NCI-H2029 treated with DMSO at 0.1 percent for 48 hours (cell line): ENCODE measurements around the gene DAPK2.

Experiments
- DNase-seq: peaks from one replicate; lab custom pipeline; 2025; lab: John Stamatoyannopoulos, UW

Gene DAPK2

DNA sequence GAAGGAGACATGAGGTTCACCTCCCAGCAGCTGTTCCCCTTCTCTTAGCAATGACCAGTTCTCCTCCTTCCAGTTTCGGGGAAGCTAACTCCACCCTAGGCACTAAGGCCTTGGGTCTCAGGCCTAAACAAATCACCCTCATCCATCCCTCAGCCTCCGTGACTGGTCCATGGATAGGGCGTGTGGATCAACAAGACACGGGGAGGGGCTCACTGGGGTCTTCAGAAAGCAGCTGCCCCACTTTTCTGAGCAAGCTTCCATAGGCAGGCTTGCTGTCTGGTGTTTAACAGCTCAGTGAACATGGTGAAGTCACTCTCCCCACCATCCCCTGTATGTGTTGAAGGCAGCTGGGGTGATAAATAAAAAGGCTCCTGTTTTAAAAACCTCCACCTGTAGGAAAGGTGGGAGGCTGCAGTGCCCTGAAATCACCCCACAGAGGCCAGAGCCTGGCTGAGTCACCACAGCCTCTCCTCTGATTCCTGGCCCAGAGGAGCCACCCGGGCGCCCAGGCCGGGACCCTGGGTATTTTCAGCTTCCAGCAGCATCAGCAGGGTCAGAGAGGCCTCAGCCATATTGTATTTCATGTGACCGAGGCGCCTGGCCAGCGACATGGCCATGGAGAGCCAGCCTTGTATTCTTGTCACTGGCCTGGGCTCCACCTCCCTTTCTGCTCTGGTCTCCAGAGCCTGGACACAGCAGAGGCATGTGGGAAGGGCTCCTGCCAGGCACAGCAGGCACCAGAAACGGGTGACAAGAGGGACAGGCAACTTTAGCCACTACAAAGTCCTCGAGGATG lies 152.2 kb downstream of the DAPK2 start:
- DNase-seq = no peak

DNA sequence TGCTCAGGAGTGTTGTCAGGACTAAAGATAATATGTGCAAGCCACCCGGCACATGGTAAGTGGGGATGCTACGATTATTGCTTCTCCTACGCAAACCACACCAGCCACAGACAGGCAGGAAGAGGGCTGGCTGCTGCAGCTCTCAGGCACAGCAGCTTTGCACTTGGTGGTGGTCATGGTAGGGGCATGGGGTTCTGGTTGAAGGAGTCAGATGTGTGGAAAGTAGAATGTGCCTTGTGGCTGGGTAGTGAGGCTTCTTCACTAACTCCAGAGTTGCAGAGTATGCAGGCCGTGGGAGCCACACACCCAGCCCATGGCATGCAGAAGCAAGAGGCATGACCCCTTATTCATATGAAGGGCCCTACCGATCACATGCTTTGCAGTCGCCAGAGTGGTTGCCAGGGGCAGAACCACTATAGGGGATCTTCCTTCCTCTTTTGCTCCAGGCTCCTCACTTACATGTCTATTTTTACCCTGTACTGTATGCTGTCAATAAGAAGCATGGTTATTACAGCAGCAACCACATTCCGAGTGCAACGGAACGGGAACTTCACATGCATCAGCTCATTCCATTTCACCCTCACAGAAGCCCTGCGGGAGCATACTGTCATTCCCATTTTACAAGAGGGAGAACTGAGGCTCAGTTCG lies 153.4 kb downstream of the DAPK2 start:
- DNase-seq = no peak

DNA sequence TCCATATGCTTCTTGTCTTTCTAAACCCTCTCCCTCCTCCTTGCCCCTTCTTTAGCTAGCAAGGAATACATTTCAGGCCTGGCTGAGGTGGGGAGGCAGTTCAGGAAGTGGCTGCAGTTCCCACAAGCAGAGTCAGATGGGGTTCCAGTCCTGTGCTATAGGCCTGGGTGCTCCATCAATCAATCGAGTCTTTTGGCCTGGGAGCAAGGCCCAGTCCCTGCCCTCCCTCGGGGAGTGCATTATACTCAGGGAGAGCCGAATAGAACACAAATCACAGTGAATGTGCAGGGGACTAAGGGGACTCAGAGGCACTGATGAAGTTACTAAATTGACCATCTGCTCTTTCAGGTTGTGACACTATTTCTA lies 154.5 kb downstream of the DAPK2 start:
- no peak for DNase-seq

DNA sequence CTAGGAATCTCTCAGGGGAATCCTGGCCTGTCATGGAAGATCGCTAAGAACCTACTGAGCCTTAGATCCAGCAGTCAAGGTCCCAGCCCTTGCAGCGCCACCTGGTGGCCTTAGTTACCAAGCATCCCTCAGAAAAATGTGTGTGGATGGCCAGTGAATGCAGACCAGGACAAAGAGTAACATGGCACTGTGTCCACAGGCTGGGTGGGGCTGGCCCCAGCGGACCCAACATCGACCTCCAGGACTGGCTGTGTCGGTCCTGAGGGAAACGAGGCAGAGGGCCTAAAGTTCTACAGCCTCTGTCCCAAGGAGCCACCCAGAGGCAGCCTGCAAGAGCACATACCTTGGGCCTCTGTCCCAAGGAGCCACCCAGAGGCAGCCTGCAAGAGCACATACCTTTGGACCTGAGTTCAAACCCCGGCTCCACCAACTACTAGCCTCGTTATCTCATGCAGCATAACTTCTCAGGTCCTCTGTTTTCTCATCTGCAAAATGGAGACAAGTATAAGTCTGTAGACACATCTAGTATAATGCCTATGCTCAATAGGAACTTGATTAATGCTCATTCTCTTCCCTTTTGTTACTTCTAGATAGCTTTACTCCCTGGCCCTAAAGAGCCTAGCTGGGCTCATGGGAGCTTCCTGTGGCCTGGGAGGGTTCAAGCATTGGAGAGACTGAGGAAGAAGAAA lies 155.1 kb downstream of the DAPK2 start:
- peak; percentile 34 for DNase-seq

DNA sequence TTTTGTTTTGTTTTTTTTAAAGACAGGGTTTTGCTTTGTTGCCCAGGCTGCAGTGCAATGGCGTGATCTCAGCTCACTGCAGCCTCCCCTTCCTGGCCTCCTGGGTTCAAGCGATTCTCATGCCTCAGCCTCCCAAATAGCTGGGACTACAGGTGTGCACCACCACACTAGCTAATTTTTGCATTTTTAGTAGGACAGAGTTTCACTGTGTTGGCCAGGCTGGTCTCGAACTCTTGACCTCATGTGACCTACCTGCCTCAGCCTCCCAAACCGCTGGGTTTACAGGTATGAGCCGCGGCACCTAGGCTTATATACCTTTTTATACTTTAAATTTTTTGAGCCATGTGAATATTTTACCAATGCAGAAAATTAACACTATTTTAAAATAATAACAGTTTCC lies 155.7 kb downstream of the DAPK2 start:
- DNase-seq = no peak

DNA sequence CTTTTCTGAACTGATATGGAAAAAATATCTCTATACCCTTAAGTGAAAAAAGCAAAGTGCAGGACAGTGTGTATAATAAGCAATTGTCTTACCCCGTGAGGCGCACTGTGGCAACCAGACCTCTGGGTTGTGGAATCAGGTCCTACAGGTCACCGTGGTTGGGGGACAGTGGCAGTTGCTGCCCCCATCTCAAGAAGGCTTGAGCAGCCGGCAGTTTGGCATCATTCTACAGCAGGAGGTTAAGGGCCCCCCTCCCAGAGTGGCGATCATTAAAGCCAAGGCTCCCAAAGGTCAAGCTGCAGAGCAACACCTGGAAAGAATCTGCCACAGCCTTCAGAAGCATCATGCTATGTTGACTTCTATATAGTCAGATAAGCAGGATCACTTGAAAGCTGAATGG lies 156.5 kb downstream of the DAPK2 start:
- no peak for DNase-seq

DNA sequence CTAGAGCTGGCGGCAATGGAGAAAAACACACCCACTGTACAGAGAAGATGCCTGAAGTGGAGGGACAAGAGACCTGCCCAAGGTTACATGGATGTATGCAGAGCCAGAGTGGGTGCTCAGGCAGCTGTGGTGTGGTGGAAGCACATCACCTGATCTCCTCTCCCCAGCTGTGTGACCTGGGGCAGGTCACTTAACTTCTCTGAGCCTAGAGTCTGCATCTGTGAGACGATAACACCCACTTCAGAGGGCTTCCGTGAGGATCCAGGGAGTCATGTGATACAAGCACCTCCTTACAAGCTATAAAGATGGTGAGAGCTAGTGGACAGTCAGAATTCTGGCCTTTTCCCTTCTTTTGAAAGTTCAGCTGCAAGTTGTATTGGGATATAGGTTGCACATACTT lies 157.5 kb downstream of the DAPK2 start:
- DNase-seq = no peak

DNA sequence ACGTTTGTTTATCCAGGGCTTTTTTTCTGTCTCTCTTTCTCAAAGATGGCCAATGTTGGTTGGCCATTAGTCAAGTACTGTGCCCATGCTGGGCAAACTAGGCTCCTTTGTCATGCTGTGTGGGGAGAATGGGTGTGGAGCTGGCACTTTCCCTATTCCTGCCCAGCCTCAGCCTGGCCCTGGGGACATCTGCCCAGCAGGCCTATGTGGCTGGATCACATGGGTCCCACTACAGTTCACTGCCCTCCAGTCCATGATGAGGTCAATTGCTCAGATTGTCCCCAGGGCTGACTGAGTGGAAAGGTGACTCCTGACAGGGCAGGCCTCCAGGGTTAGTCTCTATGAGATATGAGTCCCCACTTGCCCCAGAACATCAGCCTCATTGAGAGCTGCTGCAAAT lies 158.1 kb downstream of the DAPK2 start:
- no peak for DNase-seq

DNA sequence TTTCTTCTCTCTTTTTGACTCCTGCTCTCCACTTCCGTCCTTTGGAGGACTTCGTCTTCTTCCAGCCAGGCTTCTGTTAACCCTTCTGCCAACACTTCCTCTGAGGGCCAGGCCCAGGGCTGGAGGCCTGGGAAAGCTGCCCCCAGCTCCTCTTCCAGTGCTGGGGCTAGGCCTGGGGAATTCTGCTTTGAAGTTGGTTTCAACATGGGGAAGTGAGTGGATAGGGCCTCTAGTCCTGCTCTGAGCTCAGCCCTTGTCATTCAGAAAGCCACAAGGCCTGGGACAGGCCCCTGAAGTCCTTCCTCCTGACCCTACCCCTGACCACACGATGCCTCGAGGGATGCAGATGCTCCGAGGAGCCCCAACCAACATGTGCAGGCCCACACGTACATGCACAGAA lies 158.7 kb downstream of the DAPK2 start:
- no peak for DNase-seq

DNA sequence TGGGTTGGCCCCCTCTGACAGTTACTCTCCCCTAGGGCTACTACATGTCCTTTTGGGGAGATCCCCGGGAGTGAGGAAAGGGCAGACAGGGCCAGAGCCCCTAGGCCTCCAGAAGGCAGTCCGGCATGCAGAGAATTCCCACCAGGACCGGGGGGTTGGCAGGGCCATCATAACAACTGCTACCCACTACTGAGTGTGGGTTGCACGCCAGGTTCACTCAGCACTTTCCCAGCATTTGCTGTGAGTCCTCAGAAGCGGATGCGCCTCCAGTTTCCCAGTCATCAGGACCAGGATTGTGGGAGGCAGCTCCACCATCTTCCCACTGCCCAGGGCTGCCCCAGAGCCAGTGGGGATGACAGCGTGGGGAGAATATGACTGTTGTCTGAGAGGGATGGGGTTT lies 161.3 kb downstream of the DAPK2 start:
- DNase-seq = no peak

DNA sequence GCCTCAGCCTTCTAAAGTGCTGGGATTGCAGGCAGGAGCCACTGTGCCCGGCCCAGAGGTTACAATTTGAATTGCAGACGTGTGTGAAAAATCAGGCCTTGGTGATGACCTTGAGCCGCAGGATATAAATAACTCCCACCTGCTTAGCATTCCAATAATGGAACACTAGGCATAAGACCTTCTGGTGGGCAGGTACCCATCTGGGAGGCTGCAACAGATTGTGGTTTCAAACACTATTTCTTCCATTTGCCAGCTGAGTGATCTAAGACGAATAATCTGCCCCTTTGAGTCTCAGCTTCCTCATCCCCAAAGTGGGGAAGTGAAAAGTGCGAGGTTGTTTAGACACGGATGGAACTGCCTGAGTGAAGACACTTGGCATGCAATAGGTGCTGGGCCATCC lies 164.9 kb downstream of the DAPK2 start:
- DNase-seq = no peak

DNA sequence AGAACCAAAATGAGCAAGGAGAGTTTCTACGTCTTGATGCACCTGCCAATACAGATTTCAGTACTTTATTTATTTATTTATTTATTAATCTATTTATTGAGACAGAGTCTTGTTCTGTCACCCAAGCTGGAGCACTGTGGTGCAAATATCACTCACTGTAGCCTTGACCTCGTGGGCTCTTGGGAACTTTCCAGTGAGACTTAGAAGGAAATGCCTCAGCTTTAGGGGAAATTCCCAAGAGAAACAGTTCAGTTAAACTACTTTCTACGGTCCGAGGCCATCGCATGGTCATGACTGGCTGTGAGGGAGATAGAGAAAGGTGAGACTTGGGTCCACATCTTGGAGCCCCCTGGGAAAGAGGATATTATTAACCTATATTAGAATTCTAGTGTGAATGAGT lies 165.5 kb downstream of the DAPK2 start:
- no peak for DNase-seq

DNA sequence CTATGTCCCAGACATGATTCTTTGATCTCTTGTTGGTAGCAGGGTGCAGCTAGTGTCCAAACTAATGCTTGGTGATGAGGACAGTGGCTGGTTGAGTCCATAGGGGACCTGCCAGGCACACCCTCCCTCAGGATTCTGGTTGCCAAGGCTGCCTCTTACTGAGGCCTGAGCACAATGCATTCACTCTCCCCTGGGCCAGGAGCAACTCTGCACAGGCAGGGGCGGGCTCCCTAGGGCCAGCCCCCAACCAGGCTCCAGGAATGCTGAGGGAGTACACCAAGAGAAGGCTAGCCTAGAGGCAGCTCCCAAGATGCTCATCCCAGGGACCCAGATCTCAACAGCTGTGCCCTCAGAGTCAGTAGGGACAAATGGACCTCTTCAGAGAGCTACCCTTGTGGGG lies 166.3 kb downstream of the DAPK2 start:
- no peak for DNase-seq

DNA sequence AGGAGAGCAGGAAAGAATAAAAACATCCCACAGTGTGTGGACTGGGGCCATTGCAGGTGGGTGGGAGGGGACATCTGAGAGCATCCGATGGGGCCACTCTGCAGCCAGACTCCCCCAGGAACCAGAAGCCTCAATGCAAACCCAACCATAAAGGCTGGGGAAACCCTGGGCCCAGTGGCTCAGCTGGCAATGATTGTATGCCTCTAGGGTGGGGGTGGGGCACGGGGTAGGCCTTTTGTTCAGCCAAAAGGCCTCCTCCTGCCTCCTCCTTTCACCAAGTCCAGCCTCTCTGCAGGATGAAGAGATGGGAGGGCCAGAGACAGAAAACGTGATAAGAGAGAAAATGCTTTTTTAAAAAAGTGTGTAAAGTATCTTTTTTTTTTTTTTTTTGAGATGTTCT lies 167.1 kb downstream of the DAPK2 start:
- no peak for DNase-seq

DNA sequence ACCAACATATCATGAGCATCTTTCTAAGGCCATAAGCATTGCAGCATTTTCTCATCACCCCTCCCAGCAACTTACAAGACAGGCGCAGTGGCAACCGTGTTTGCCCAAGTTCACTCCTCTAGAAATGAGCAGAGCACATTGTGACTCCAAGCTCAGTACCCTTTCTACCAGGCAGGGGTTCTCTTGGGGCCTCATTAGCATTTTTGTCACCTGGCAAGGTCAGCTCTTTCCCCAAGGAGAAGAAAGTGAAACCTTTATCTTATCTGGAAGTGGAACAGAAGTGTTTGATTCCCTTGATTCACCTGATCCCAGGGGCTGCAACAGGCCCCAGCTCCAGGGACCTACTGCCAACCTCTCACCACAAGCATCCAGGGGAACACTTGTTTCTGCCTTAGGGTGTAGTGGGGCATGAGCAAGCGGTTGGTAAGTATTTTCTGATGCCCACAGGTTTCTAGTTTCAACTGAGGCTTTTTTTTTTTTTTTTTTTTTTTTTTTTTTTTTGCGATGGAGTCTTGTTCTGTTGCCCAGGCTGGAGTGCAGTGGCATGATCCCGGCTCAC lies 168.5 kb downstream of the DAPK2 start:
- DNase-seq = no peak

DNA sequence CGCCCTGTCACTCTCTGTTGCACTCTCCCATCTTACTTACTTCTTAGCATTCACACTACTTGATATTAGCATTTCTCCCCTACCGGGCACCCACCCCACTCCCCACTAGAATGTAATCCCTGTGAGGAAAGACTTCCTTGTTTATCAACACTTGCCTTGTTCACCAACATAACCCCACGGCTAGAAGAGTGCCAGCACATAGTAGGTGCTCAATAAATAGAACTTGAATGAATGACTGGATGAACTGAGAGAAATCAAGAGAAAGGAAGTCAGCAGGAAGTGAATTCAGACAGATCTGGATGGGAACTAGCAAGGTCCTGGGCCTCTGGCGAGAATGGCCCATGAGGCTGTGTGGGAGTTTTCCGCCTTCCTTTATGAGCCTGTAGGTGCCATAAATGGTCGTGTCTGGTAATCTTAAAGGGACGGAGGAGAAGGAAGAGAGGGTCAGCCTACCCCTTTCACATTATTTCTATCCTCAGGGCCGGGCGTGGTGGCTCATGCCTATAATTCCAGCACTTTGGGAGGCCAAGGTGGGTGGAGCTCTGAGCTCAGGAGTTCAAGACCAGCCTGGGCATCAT lies 170.1 kb downstream of the DAPK2 start:
- DNase-seq = no peak

DNA sequence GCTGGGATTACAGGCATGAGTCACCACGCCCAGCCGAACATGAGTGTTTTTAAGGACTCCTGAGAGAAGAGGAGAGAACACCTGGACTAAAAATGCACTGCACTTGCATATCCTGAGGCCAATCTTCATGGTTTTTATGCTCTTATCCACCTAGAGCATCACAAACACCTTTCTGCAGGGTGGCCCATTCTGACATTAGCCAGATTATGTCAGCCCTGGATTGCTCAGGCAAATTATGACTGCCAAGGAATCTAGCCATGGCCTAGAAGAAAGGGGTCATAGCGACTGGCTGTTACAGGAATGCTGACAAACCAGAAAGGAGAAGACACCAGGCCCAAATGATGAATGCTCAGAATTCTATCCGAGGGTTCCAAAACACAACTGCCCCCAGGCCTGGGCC lies 171.7 kb downstream of the DAPK2 start:
- DNase-seq = no peak

DNA sequence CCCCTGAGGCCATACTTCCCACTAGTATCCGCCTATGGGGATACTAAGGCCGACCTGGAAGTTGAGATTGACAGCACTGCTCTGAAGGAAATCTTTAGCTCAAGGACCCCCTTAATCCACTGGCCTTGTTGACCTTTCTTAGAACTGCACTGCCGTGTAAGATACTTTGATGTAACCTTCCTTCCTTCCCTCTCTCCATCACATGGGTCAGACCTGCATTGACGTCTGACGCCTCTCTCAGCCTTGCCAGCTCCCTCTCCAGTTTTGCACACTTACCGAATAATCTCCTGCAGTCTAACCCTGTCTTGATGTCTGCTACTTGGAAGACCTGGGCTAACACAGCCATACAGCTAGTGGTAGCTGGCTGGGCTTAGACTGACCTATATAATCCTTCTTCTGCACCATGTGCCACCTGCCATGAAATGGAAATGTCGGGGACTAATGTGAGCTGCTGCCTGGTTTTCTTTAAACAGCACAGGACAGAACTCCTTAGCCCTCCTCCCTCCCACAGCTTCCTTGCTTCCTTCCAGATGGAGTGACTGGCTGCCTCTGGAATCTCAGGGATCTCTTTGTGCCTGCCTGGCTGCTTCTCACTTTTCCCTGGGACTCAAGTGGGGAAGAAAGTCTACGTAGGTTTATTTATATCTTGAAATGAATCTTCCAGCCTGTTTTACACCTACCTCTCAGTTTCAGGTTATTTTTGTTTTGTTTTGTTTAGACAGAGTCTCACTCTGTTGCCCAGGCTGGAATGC lies 173.3 kb downstream of the DAPK2 start:
- no peak for DNase-seq

DNA sequence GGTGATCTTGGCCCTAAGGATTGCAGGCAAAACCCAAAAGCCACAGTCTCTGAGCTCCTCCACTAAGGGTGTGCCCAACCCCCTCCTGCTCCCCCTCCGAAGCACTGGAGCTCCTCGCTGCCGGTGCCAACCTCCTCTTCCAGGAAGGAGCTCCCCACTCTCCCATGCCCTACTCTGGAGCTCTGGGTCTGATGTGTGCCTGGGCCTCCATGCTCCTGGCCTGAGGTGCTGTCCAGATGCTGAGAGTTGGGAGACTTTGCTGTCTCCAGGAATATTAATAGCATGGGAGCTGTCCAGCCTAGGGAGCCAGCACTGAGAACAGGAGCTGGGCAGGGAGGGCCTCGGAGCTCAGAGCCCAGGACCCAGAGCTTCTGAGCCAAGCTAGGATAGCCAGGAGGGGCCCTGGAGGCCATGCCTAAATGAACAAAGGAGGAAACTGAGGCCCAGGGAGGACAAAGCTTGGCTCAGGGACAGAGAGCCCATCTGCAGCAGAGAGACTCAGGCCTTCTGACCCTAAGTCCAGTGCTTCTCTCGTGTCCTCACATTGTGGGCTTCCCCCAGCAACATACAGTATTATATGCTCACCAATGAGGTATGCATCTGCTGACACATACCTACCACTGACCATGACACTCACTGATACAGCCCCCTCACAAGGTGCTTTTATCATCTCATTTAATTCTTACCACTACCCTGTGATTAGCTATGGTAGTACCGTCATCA lies 175.6 kb downstream of the DAPK2 start:
- no peak for DNase-seq

DNA sequence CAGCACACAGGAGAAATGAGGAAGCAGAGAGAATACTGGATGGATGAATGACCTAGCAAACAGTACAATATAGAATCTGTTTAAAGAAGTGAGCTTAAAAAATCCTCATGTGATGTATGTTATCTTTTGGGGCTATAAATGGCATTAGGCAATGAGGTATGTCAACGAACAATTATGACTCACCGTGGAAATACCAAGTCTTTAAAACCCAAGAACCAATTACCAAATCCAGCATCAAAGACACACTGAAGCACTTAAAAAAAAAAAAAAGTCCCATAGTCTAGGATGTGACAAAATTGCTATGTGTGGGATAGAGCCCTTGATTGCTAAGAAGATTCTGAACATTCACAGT lies 176.3 kb downstream of the DAPK2 start:
- no peak for DNase-seq

DNA sequence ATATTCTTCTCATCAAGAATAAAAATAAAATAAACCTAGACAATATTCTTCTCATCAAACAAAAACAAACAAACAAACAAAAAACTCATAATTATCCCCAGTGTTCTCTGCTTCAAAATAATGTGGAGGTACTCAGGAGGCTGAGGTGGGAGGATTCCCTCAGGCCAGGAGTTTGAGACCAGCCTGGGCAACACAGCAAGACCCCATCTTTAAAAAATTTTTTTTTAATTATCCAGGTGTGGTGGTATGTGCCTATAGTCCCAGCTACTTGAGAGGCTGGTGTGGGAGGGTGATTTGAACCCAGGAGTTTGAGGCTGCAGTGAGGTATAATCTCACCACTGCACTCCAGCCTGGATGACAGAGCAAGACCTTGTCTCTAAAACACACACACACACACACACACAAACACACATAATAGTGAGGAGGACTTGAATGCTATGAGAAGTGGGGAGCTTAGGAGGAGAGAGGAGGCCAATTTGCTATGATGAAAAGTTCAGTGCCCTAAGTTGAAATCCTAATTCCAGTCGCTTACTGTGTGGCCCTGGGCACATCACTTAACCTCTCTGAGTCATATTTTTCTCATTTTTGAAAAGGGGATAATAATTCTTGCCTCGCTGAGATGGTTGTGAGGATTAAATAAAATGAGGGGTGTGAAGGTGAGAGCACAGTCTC lies 176.8 kb downstream of the DAPK2 start:
- DNase-seq = no peak
